GM19467 (cell line): ENCODE data around the gene EOGT.

ENCODE experiments used
- ATAC-seq: cut with Tn5 transposase; IDR thresholded peaks from one replicate; pipeline ENCODE4 v1.9.1; 2021; ENCODE audit warnings: mild to moderate bottlenecking, moderate library complexity; ENCODE audit not compliant: unreplicated experiment

EOGT gene

GRCh38 chr3:69013253-69014021 is at the start of gene EOGT:
EOGT (minus strand) TSS chr3:69013684; CDS start chr3:69009846, 3,838 bp downstream.
- ATAC-seq: peak; percentile 81

- ATAC-seq: no peak
Measured at GRCh38 chr3:69059688-69060087, 46.2 kb upstream of the EOGT start.

GRCh38 chr3:69058947-69059224 is 45.4 kb upstream of the EOGT start:
- ATAC-seq: no peak

DNA sequence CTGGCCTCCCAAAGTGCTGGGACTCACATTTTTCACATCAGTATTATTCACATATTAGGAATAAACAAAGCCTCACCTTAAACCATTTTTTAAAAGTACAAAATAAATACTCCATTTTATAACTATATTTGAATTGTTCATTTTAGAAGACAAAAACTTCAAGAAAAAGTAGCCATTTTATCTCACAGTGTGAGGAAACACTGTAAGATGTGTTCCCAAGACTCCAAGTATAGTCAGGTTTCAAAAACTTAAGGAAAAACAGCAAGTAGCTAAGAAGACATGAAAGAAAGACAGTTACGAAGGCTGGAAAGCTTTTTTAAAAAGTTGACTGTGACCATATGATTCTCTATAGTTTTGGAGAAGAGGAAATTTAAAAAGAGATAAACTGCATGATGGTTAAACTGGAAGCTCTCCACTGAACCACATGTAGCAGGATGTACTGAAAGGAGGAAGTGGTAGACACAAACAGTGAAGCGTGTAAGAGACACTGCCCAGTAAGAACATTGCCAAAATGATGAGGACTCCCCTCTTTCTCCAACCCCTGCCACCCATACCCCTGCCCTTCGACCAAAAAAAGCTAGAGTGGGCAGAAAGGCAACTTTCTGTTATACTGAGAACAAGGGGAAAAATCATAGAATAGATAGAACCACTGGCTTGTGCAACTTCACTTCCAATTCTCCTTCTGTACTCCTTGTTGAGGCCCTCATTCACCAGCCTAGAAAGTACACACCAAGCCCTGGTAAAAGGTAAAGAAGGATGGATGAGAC is 44.9 kb upstream of the EOGT start:
- ATAC-seq: peak; percentile 97

DNA sequence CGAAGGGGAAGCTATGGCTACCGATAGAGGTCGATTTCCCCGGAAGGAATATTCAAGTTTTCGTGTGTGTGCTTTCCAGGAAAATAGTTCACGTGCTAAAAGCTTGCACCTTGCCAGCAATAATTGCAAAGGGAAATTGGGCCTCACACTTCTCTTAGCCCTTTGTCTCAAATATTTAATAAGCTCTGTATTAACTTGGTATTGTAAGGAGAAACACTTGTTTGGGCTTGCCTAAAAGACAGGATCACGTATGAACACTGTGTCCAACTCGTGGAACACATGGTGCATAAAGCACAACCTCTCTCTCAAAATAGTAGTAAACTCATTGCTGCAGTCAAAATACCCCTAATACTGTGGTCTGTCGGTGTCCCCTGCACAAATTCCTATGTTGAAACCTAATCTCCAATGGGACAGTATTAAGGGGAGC is 39.0 kb upstream of the EOGT start:
- no peak for ATAC-seq

GRCh38 chr3:69051756-69052471 is 38.4 kb upstream of the EOGT start, which contains the start of gene TMF1:
TMF1 (minus strand) TSS chr3:69052333; CDS start chr3:69052086, 247 bp downstream.
- ATAC-seq: peak; percentile 92

DNA sequence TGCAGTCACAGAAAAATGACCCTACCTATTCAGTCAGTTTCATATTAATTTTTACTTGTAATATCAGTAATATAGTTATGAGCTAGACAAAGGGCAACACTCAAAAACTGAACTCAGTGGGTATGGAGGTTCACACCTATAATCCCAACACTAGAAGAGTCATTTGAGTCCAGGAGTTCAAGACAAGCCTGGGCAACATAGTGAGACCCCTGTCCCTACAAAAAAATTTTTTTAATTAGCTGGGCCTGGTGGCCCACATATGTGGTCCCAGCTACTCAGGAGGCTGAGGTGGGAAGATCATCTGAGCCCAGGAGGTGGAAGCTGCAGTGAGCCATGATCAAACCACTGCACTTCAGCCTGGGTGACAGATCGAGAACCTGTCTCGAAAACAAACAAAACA is 35.5 kb upstream of the EOGT start:
- ATAC-seq: no peak

GRCh38 chr3:69044608-69045007 is 31.1 kb upstream of the EOGT start:
- no peak for ATAC-seq

GRCh38 chr3:69033470-69033869 is 20.0 kb upstream of the EOGT start:
- no peak for ATAC-seq

- no peak for ATAC-seq
Measured at GRCh38 chr3:69032737-69033136, 19.3 kb upstream of the EOGT start.

GRCh38 chr3:69032142-69032541 is 18.7 kb upstream of the EOGT start:
- no peak for ATAC-seq

DNA sequence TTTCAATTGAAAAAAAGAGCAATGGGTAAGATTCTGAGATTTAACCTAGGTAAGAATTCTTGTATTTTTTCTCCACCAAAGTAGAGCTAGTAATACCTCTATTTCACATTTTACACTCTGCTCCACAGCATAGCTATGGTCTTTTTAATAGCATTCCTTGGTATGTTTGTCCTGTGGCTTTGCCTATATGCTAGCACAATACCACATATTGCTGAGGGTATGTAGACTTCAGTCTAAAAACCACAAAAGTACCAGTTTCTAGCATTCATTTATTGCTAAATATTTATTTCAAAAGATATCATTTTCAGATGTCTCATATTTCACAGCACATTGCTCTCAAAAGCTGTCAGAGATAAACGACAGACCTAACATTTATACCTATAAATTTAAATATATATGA is 18.2 kb upstream of the EOGT start:
- no peak for ATAC-seq

DNA sequence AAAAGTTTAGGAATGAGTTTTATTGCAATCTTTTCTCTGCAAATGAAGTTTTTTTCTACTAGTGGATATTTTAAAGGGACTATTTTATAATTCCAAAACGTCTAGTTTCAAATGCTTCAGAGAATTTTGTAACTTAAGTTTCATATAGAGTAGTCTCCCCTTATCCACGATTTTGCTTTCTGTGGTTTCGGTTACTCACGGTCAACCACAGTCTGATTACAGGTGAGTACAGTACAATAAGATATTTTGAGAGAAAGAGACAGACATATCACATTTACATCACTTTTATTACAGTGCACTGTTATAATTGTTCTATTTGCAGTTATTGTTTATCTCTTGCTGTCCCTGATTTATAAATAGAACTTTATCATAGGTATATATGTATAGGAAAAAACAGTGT is 7.4 kb upstream of the EOGT start:
- no peak for ATAC-seq

DNA sequence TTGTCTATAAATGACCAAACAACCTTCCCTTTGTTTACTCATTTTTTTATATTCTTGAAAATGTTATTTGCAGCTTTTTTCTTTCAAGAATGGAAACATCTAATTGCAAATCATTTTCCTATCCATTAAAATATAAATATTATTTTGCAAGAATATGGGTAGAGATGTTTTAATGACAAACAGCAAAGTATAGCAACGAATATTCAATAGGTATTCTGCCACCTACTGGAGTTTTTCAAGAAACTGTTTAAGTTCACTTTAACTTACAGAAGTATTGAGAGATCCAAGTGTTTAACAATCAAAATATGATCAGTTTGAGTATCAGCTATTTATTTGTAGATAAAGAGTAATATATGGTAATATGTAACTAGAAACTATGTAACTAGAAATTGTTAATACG is 6.9 kb upstream of the EOGT start:
- ATAC-seq: no peak

- no peak for ATAC-seq
Measured at GRCh38 chr3:69016901-69017300, 3.4 kb upstream of the EOGT start.

DNA sequence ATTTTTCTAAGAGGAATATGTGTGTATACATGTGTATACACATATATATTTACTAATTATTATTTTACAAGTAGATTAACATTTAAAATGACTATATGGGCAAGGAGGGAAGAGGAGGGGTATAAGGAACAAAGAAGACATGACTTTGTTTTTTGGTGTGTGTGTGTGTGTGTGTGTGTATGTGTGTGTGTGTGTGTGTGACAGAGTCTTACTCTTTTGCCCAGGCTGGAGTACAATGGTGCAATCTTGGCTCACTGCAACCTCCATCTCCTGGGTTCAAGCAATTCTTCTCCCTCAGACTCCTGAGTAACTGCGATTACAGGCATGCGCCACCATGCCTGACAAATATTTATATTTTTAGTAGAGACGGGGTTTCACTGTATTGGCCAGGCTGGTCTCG is 2.6 kb upstream of the EOGT start:
- ATAC-seq: no peak

DNA sequence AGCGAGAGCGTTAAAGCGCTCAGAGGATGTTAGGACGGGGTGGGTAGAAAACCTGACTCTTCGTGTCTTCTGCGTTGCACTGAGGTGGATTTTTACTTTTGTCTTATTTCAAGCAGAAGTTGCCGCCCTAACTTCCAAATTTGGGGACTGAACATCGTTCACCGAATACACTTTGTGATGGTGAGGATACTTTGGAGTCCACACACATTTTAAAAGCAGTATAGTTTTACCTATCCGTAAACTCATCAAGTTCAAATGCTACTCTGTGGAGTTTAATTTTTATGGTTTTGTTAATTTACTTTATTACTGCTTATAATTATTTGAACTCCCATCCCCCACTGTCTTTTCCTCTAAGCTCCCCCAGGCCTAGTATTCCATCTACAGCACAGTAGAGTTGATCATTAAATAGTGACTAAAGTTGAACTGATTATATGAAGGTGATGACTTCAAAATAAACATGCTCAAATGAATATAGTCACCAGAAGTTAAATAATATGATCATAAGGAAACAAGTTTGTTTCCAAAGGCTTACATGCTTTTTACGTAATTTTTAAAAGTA is 617 bp upstream of the EOGT start:
- ATAC-seq: no peak

DNA sequence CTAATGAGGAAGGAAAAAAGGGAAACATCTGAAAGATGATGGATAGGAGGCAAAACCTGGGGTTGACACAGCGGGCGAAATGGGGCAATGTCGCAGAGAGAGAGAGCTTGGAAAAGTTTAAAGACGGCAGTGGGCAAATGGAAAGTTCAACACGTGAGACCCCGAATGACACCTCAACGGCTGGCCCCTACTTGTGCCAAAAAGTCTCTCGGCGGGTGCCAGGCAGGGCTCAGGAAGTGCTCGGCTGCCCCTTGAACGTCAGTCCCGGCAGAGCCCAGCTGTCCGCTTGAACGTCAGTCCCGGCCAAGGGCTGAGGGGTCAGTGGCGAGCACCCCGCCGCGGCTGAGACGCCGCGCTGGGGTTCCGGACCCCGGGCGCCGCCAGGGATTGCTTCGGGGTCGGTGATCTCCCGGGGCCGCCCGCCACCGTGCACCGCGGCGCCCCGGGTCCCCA is 658 bp downstream of the EOGT start:
- peak; percentile 43 for ATAC-seq

GRCh38 chr3:69012100-69012799 is 1.2 kb downstream of the EOGT start:
- ATAC-seq: no peak

DNA sequence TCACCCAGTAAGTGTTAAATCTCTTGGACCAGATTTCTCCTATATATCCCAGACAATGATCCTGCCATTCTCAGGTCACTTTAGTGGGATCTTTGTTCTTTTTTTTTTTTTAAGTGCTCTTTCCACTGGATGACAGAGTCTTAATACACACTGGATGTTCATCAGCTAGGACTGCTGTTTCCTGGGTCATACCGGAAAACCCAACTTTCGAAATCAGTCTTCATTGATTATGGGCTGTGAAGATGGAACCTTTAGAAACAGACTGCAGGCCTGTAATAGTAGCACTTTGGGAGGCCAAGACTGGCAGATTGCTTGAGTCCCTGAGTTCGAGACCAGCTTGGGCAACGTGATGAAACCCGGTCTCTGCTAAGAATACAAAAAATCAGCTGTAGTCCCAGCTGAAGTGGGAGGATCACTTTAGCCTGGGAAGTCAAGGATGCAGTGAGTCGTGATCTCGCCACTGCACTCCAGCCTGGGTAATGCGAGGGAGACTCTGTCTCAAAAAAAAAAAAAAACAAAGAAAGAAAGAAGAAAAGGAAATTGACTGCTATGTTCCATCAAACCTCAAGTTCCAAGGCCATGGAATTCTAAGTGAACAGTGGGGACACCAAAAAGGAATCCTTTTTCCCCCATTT is 2.3 kb downstream of the EOGT start:
- ATAC-seq: no peak
